ENCODE results near the gene RHOG.
A peak's percentile ranks its signal among the peaks of the same experiment; 100 is the strongest.

The RHOG gene

DNA sequence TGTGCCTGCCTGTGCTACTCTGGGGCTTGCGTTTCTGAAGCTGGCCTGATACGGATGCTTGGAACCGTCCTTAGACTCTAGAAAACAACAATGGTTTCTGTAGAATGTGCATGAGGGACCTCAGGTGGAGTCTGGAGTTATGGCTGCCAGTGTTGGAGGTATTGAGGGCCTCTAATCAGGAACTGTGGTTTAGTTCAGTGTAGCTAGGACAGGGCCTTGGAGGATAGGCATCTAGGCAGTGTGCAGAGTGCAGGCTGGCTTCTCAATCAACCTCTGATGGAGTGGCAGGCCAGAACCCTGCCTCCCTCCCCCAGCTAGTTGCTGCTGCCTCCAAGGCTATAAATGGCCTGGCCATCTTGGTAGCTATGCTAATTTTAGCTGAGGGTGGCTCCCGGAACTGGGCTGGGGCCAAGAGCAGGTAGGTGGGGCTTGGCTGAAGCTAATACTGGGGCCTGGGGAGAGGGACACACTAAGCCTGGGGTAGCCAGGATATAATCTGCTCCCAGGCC, 18.7 kb upstream of the RHOG start:
- no peak for DNase-seq (ENCODE audit: low spot score)

DNA sequence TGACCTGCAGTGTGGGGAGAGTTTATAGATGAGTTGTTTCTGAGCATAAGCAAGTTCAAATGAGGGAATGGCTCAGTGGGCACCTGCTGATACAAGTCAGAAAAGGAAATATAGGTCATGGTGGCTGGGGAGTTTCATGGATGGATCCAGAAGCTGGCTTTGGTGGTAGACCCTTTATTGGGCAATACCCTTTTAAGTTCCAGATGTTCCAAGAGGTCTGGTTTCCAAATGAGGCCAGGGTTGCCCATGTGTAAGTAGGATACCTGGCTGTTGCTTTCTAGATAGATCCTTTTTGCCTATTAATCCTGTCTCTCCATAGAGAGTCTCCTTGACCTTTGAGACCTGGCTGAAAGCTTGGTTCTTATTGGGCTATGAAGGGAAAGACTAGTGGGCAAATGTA, 16.9 kb upstream of the RHOG start:
- DNase-seq (ENCODE audit: low spot score), result no peak

DNA sequence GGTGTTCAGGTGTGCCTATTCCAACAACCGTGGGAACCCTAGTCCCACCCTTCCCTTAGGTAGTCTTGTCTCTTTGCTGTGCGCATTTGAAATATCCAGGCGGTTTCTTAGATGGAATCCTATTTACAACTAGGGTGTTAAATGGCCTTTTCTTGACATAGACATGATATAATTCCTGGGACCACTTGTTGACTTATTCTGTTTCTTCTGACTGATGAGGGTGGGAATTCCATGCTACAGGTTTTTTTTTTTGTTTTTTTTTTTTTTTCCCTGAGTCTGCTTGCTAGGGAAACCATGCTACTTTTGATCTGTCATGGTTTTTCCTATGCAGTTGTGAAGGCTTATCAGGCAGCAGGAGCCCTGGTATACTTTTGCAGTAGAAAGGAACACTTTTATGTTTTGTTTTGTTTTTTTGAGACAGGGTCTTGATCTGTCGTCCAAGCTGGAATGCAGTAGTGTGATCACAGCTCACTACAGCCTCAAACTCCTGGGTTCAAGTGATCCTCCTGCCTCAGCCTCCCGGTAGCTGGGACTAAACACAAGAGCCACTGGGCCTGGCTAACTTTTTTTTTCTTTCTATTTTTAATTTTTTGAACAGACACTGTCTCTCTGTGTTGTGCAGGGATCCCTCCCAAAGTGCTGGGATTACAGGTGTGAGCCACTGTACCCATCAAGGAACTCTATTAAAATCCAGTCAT, 16.2 kb upstream of the RHOG start:
- no peak for DNase-seq (ENCODE audit: low spot score)

DNA sequence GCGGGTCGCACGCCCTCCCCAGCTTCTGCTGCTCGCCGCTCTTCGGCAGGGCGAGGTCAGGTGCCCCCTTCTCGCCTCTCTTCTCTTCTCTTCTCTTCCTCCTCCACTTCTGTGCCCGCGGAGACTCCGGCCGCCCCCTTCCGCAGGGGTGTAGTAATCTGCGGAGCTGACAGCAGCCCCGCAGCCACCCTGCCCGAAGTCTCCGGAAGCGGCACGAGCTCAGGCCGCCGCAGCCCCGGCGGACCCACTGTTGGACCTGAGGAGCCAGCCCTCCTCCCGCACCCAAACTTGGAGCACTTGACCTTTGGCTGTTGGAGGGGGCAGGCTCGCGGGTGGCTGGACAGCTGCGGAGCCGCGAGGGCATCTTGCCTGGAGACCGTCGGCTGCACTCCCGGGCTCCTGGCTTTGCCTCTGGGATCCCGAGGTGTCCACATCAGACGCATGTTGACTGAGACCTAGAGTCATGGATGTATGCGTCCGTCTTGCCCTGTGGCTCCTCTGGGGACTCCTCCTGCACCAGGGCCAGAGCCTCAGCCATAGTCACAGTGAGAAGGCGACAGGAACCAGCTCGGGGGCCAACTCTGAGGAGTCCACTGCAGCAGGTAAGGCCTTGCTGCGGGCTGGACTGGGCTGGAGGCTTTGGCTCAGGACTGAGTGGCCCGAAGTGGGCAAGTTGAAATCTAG, 15.2 kb upstream of the RHOG start:
- DNase-seq (ENCODE audit: low spot score), result peak; percentile 36

DNA sequence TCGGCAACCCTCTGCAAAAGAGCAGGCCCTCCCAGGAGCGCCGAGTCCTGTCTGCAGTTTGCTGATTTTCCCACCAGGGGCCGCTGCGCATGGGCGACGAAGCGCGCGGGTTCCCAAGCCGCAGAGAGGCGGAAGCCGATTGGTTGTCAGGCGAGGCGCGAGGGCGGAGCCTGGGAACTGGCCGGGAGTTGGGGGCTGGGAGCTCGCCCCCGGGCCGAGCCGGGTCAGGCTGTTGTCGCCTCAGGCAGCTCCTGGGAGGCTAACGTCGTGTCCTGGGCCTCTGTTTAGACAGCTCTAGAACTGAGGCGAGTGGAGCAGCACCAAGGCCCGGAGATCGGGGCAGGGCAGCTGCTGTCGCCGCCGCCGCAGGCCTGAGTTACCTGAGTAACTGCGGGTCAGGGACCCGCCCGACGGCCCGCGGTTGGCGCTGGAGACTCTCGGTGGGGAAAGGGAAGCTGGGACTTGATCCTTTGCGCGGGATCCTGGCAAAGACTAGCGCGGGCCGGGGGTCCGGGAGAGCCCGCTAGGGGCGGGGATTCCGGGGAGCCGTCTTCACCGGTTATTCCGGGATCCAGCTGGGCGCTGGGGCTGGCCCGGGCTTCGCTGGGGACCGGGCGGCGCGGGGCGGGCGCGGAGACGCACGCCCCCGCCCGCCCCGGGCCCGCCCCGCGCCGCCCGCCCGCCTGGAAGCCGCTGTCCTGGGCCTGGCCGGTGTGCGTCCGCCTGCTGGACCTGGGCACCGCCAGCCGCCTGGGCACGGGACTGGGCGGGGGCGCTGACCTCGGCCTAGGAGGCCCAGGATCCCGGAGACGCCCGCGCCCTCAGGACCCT, 14.4 kb upstream of the RHOG start, which contains the start of gene STIM1:
Gene STIM1 (plus strand): TSS at position 688 of the 831 bp plus-strand sequence. CDS start 607 bp downstream, outside the sequence.
- DNase-seq (ENCODE audit: low spot score), result peak; percentile 83

DNA sequence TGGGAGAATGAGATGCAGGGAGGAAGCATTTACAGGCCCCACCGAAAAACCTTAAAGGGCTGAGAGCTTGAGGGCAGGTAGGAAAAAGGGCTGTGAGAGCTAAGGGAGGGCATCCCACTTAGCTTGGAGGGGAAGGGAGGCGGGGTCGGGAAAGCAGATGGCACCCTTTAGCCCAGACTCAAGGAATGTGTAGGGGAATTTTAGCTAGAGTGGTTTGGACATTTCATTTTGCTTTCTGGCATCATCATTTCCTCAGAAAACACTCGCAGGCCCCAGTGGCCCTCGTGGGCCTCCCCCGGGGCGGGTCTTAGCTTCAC, 13.9 kb upstream of the RHOG start:
- no peak for DNase-seq (ENCODE audit: low spot score)

DNA sequence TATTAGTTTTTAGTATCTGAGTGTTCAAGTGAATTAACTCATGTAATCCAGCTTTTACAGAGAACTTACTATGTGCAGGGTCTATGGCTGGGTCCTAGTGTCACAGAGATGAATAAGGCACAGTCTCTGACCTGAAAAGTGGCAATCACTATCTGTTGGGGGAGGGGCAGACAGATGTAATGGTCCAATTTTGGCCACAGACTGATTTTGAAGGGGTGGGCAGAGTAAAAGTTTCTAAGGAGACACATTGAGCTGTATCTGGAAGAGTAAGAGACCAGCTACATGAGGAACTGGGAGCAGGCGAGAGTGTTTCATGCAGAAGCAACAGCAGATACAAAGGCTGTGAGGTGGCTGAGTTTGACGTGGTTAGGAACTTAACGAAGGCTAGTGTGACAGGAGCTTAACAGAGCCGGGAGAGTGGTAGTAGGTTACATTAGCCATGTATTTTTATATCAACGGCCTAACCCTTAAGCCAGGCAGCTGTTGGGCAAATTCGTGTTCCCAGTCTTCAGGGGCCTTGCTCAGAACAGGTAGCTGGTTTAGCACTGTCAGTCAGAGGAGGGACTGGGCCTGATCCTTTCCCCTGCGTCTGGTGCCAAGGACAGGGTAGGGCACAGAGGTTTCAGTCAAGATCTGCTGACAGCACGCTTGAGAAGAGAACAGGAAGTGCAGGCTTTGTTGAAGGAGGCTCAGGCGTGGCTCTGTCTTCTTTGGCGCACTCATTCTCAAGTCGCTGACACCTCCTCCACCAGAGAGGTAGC, 13.3 kb upstream of the RHOG start:
- no peak for DNase-seq (ENCODE audit: low spot score)

DNA sequence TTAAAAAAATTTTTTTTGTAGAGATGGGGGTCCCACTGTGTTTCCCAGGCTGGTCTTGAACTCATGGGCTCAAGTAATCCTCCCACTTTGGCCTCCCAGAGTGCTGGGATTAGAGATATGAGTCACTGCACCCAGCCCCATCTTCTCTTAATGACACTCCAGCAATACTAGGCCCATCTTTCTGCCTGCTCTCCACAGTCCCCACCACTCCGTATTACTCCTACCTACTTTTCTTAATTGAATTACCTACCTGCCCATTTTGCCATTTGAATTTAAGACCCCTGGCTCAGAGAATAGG, 12.7 kb upstream of the RHOG start:
- no peak for DNase-seq (ENCODE audit: low spot score)

DNA sequence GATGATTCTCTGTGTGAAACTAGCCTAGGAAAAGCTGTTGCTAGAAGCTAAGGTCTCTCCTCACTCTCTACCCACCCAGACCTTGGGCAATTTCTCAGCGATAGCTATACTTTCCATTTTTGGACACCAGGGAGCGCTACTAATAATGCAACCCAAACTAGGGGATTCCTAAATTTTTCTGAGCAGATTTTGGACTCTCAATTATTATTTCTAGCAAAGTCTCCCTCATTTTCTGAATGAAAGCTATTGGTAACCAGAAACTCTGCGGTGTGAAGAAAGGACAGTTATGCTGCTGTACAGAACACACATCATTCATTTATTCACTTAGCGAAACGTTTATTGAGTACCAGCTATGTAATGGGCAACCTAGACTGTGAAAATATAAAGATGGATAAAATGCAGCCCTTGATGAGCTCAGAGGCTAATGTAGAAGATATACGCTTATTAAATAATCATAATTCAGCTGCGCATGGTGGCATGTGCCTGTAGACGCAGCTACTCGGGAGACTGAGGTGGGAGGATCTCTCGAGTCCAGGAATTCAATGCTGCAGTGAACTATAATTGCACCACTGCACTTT, 8.6 kb upstream of the RHOG start:
- DNase-seq (ENCODE audit: low spot score), result no peak

DNA sequence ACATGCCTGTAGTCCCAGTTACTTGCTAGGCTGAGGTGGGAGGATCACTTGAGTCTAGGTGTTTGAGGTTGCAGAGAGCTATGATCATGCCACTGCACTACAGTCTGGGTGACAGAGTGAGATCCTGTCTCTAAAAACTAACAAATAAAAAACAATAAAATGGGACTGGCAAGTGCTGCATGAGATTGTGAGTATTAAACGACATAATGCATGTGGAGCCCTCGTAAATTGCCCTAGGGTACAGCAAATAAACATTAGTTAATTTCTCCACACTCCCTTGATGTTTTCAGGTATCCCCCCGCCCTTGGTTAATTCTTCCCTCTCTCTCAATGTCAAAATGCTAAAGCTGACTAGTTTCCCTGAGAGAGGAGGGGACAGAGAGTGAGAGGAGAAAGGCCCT, 4.9 kb upstream of the RHOG start:
- no peak for DNase-seq (ENCODE audit: low spot score)

DNA sequence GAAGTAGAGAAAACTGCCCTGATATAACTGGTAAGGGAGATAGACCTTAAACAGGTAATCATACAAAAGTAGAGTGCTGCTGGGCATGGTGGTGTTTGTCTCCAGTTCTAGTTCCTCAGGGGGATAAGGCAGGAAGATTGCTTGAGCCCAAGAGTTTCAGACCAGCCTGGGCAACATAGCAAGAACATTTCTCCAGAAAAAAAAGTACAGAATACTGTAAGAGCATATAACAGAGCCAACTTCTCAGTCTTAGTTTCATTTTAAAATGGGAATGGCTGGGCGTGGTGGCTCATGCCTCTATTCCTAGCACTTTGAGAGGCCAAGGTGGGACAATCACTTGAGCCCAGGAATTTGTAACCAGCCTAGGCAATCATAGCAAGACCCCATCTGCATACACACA, 4.5 kb upstream of the RHOG start:
- DNase-seq (ENCODE audit: low spot score), result no peak

DNA sequence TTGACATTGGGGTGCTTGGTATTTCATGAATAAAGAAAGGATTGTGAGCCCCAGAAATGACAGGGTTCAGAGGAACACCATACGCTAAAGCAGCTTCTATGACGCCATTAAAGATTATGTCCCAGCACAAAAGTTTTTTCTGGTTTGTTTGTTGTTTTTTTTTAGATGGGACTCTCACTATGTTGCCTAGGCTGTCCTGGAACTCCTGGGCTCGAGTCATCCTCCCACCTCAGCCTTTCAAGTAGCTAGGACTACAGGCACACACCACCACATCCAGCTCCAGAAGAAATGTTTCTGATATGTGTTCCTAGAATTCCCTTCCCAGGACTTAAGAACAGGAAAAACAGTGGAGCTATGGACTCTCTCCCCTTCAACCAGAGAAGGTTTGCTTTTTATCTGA, 2.6 kb upstream of the RHOG start:
- no peak for DNase-seq (ENCODE audit: low spot score)

DNA sequence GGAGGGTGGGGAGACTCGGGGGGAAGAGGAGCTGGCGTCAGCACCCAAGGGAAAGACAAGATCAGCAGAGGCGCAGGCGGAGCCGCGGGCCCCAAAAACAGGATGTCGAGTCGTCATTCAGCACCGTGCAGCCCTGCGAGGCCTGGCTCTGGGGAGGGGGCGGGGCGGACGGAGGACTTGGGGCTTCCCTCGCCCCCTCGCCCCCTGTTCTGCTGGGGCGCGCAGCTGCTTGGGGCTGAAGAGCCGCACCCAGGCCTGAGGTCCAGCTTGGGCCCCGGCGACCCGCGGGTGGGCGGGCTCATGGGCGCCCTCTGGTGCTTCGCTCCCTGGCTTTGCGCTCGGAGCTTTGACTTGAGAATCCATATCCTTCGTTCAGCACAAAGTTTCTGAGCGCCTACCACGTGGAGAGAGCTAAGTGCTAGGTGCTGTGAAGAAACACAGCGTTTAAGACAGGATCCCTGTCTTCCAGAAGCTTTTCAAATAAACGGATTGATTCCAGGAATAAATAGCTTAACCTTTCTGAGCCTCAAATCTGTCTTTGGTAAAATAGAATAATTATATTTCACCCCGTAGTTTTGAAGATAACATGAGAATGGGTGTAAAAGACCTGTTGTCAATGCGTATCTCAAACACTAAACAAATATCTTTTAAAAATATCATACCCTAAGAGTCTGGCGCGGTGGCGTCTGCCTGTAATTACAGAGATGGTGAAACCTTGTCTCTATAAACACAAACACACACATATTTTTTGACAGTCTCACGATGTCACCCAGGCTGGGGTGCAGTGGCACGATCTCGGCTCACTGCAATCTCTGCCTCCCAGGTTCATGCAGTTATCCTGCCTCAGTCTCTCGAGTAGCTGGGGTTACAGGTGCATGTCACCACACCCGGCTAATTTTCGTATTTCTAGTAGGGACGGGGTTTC, 929 bp upstream of the RHOG start:
- peak; percentile 70 for DNase-seq (ENCODE audit: low spot score)

DNA sequence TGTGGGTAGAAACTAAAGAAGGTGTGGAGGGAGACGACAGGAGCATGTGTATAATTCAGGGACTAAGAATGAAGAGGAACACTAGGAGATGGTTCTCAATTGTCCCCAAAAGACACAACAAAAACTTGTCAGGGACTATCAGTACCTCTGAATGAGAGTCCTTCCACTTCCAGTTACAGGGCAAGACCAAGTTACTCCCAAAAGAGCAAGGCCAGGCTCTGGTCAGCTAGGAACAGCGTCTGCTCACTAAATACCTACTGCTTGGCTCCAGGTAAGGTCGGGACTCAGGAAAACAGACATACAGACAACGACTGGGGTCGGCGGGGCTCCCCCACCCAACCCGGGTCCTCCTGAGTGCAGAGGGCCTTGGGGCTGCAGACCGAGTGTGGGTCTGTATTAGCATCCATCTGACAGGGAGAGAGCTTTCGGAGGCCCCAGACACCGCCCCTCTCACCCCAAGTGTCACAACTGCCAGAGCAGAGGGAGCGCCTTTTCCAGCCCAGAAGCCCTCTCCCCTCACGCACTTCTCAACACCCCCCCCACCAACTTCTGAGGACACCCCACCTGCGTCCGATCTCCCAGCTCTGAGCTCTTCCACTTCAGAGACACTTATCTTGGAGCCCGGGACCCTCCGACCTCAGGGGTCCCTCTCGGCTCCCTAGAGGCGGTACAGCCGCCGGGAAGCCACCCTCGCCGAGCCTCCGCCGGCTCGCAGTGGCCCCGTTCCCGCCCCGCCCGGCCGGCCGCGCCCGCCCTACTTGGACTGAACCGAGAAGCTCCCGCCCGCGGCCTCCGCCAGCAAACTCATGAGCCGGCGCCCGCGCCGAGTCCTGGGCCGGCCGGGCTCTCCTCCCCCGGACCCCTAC, 522 bp downstream of the RHOG start:
- DNase-seq (ENCODE audit: low spot score), result no peak

DNA sequence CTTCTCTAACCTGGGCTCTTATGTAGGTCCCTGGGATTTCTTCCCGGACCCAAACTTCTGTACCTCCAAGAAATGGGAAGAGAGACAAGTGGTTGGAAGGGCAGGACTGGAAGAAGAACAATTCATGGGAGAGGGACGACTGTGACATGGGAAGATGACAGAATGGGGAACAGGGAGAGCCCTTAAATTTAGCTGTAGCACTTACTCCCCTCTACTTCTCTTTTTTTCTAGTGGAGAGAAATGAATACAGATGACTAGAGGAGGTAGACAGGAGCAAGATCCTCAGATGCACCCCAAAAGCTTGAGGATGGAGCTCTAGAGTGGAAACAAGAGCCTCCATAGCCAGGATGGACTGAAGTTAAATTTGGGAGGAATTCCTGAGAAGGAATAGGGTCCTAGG, 2.3 kb downstream of the RHOG start:
- no peak for DNase-seq (ENCODE audit: low spot score)

DNA sequence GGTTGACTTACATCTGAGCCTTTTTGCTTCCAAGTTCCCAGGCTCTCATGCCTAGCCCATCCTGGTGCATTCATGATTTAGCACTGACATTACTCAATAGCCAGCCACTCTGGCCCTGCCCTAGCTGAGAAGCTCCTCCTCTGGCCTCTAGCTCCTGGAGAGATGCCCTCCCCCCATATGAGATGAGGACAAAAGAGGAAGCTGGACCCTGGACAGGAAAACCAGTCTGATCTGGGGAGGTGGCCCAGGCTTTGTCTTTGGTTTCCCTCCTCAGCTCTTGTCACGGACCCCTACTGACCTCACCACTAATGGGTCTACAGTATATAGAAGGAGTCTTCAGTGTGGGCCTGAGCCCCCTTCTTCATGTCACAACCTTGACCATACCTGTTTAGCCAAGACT, 3.0 kb downstream of the RHOG start:
- no peak for DNase-seq (ENCODE audit: low spot score)

DNA sequence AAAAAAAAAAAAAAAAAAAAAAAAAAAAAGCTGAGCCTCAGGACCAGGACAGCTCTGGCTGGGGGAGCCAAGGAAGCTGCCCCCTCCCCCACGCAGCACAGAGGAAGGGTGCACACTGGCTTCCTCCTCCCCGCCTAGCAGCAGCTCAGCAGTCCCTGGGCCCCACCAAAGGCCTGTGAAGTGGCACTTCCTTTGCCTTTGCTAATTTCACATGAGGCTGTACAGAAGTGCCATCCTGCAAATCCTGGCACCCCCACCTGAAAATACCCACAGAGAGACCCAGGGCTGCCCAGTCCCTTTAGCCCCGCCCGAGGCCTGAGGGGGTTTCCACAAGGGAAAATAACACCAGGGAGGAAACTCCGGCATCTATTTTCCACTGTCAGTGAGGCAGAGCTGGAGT, 3.9 kb downstream of the RHOG start:
- no peak for DNase-seq (ENCODE audit: low spot score)

DNA sequence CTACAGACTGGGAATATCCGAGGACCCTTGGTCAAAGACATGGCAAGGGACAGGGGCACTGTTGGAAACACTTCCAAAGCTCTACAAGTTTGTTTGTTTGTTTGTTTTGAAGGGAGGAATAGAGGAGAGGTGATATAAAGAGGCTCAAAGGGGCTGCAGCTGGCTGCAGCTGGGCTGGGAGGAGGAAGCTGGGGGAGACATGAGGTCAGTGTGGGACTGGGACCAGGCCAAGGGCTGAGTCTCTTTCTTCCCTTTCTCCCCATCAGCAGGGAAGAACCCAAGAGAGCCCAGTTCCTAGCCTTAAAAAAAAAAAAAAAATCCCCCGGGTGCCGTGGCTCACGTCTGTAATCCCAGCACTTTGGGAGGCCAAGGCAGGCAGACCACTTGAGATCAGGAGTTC, 5.0 kb downstream of the RHOG start:
- no peak for DNase-seq (ENCODE audit: low spot score)

DNA sequence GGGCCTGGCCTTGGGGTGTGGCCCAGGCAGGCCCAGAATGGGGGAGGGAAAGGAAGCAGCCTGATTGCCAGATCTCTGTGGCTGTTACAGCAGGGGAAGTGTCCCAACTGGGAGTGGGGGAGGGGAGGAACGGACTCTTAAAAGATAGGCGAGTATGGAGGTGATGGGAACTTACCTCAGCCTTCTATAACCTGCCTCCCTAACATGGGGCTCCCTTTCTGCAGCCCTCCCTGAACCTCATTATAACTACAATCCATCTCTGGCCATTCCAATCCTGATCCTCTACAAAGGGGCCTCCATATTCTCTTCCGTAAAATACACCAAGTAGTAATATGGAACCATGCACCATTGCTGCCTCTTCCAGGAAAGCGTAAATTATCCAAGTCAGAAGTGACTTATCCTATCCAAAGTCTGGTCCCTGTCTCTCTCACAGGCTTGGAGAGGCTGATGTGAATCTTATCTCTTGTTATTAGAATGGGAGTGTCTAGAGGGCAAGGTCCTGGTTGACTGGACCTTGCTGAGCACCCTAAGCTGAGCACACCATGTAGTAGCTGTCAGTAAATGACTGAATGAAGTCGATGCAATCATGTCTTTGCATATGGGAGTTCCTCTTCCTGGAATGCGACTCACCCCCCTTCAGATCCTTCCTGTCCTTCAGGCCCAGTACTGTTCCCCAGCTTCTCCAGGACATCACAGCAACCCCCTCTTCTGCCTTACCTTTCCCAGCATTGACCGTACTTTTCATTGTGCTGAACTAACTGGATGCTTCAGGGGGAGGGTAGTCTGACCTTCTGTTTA, 5.9 kb downstream of the RHOG start:
- DNase-seq (ENCODE audit: low spot score), result no peak
